ENCODE data around the gene SPEN.

Gene SPEN

DNA sequence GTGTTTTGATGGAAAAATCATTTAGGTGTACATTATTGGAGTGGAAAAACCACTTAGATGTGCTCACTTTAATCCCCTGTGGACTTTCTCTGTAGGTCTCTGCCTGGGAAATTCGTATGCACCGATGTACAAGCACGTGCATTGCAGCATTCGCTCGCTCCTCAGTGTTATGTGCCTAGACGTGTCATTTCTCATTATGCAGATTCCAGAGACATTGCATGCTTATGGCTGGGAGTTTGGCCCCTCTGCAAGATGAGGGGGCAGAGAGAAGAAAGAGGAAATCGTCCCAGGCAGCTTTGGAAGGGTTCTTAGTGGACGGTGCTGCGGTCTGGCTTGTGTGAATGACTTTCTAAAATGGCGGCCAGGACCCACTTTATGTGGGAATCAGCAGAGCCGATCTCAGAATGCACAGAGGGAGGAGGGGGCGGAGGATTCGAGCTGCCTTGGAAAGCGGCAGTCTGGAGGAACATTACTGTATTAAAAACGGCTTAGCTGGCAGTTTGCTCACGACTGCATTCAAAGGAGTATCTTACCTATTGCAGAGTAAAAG lies 2.3 kb downstream of the SPEN start:
- Histone ChIP-seq H3K4me1 (ENCODE audit: control insufficient read depth in 1 of 2, insufficient read depth in 2 of 2, low read length in 2 of 2) (peaks cover 6 to 32% of the 10 kb centered on the region in 2 donors), H3K27me3 (ENCODE audit: low read depth, low read length) (no peaks in the 10 kb centered on the region), H3K27ac (ENCODE audit: low read length) (peak overlapping the region; percentile 98), H3K4me3 (ENCODE audit: low read depth in 1 of 2, low read length in 2 of 2) (peak overlapping the region; percentile 77 to 98), H3K9me3 (ENCODE audit: control insufficient read depth in 1 of 2, low read length in 2 of 2) (no peaks in the 10 kb centered on the region), H3K36me3 (ENCODE audit: control insufficient read depth in 1 of 2, insufficient read depth in 2 of 2, low read length in 2 of 2) (no peaks in the 10 kb centered on the region)

DNA sequence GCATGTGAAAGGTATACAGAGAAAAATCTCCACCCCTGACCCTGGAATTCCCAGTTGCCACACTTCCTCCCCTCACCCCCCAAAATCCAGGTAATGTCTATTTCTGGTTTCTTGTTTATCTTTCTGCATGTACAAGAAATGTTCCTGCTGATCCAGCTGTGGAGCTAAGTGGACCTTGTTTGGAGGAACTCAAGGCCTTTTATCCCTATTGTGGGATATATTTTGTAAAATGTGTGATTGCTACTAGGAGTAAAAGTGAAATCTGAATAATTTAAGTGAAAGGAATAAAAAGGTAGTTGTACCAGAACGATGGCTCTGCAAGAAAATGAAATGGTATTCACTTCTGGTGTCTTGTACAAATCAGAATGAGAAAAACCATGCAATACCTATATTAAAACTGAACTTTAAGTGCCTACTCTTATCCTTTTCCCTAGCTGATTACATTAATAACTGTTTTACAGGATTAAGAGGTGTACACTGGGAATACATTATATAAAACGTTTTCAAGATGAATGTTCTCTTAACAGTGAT lies 3.0 kb downstream of the SPEN start:
- peaks cover 6 to 25% of the 10 kb centered on the region in 2 donors for H3K4me1 ChIP-seq (ENCODE audit: control insufficient read depth in 1 of 2, insufficient read depth in 2 of 2, low read length in 2 of 2)
- no peaks in the 10 kb centered on the region for H3K36me3 ChIP-seq (ENCODE audit: control insufficient read depth in 1 of 2, insufficient read depth in 2 of 2, low read length in 2 of 2)
- no peaks in the 10 kb centered on the region for H3K27me3 ChIP-seq (ENCODE audit: low read depth, low read length)
- H3K9me3 ChIP-seq (ENCODE audit: control insufficient read depth in 1 of 2, low read length in 2 of 2), result no peaks in the 10 kb centered on the region
- peak overlapping the region; percentile 98 for H3K27ac ChIP-seq (ENCODE audit: low read length)
- H3K4me3 ChIP-seq (ENCODE audit: low read depth in 1 of 2, low read length in 2 of 2), result peak overlapping the region; percentile 77 to 98

DNA sequence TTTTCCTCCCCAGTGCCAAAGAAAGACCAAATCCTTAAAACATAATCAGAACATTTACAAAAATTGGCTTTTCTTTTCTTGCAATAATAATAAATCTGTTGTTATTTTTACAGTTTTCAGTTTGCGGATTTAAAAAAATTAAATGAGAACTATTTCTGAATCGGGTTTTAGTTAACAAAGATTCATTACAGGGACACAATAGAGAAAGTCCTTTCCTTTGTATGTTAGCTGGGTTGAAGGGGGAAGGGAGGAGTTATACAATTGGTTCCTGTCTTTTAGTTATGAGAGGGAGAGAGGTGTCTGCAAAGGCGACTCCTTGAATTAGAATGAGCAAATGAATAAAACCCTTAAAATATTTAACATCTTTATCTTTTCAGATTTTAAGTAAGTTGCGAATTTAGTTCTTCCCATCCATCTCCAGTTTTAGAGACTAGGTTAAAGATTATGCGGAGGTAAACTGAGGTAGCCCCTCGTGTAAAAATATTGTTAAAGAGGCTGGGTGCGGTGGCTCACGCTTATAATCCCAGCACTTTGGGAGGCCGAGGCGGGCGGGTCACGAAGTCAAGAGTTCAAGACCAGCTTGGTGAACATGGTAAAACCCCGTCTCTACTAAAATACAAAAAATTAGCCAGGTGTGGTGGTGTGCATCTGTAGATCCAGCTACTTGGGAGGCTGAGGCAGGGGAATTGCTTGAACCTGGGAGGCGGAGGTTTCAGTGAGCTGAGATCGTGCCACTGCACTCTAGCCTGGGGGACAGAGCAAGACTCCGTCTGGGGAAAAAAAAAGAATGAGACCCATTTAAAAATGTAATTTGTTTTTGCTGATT lies 3.9 kb downstream of the SPEN start:
- Histone ChIP-seq H3K27me3 (ENCODE audit: low read depth, low read length) (no peaks in the 10 kb centered on the region), H3K4me3 (ENCODE audit: low read depth in 1 of 2, low read length in 2 of 2) (no peak overlapping the region), H3K9me3 (ENCODE audit: control insufficient read depth in 1 of 2, low read length in 2 of 2) (no peaks in the 10 kb centered on the region), H3K36me3 (ENCODE audit: control insufficient read depth in 1 of 2, insufficient read depth in 2 of 2, low read length in 2 of 2) (no peaks in the 10 kb centered on the region), H3K27ac (ENCODE audit: low read length) (no peak overlapping the region), H3K4me1 (ENCODE audit: control insufficient read depth in 1 of 2, insufficient read depth in 2 of 2, low read length in 2 of 2) (peaks cover 6 to 22% of the 10 kb centered on the region in 2 donors)

DNA sequence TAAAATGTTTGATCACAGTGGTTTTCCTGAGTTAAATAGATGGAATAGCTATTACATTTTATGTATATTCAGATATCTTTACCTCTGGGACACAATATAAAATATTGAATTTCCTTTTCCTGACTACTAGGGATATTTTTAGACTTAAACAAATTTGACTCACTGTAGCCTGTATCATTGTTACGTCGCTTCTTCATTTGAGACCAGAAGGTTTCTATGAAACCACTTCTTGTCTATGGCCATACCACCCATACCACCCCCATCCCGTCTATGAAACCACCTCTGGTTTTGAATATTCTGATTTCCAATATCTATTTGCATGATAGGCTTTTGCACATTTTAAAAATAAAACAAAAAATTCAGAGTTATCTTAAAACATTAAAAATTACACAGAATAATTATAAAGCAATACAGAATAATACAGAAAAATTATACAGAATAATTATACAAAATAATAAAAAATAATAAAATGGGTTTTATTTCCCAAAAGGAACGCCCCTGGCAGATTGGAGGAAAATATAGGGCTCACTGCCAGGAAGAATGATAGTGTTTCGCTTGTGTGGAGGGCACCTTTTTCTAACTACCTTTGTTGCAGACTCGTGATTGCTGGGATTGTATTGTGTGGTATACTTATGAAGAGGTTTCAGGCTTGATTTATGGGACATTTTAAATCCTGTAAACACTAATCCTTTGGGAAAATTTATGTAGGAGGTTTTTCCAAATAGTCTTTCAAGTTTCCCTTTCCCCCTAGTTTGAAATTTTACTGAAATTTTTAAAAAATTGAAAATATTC lies 4.7 kb downstream of the SPEN start:
- Histone ChIP-seq H3K4me3 (ENCODE audit: low read depth in 1 of 2, low read length in 2 of 2) (no peak overlapping the region), H3K4me1 (ENCODE audit: control insufficient read depth in 1 of 2, insufficient read depth in 2 of 2, low read length in 2 of 2) (peaks cover 6 to 18% of the 10 kb centered on the region in 2 donors), H3K27ac (ENCODE audit: low read length) (no peak overlapping the region), H3K27me3 (ENCODE audit: low read depth, low read length) (no peaks in the 10 kb centered on the region), H3K9me3 (ENCODE audit: control insufficient read depth in 1 of 2, low read length in 2 of 2) (no peaks in the 10 kb centered on the region), H3K36me3 (ENCODE audit: control insufficient read depth in 1 of 2, insufficient read depth in 2 of 2, low read length in 2 of 2) (no peaks in the 10 kb centered on the region)

DNA sequence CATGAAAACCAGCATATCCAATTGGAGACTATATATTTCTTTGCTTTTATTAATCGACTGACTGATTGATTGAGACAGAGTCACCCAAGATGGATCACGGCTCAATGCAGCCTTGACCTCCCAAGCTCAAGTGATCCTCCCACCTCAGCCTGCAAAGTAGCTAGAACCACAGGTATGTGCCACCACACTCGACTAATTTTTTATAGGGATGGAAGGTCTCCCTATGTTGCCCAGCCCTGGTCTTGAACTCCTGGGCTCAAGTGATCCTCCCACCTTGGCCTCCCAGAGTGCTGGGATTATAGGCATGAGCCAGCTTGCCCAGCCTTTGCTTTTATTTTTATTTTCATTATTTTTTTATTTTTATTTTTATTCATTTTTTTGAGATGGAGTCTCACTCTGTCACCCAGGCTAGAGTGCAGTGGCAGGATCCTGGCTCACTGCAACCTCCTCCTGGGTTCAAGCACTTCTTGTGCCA lies 5.4 kb downstream of the SPEN start:
- Histone ChIP-seq H3K27me3 (ENCODE audit: low read depth, low read length) (no peaks in the 10 kb centered on the region), H3K4me1 (ENCODE audit: control insufficient read depth in 1 of 2, insufficient read depth in 2 of 2, low read length in 2 of 2) (peaks cover 6 to 18% of the 10 kb centered on the region in 2 donors), H3K36me3 (ENCODE audit: control insufficient read depth in 1 of 2, insufficient read depth in 2 of 2, low read length in 2 of 2) (no peaks in the 10 kb centered on the region), H3K27ac (ENCODE audit: low read length) (no peak overlapping the region), H3K9me3 (ENCODE audit: control insufficient read depth in 1 of 2, low read length in 2 of 2) (no peaks in the 10 kb centered on the region), H3K4me3 (ENCODE audit: low read depth in 1 of 2, low read length in 2 of 2) (no peak overlapping the region)

DNA sequence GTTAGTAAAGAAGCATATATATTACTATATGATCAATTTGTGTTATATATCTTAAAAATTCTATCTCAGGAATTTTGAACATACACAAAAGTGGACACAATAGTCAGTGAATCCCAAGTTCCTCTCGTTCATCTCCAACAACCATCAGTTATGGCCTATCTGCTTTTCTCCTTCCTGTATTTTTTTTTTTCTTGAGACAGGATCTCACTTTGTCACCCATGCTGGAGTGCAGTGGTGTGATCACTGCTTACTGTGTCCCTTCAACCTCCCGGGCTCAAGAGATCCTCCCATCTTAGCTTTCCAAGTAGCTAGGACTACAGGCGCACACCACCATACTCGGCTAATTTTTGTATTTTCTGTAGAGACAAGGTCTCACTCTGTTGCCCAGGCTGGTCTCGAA lies 9.4 kb downstream of the SPEN start:
- no peak overlapping the region for H3K4me3 ChIP-seq (ENCODE audit: low read depth in 1 of 2, low read length in 2 of 2)
- peaks cover 0 to 4% of the 10 kb centered on the region in 2 donors for H3K4me1 ChIP-seq (ENCODE audit: control insufficient read depth in 1 of 2, insufficient read depth in 2 of 2, low read length in 2 of 2)
- no peaks in the 10 kb centered on the region for H3K9me3 ChIP-seq (ENCODE audit: control insufficient read depth in 1 of 2, low read length in 2 of 2)
- H3K27ac ChIP-seq (ENCODE audit: low read length), result no peak overlapping the region
- no peaks in the 10 kb centered on the region for H3K36me3 ChIP-seq (ENCODE audit: control insufficient read depth in 1 of 2, insufficient read depth in 2 of 2, low read length in 2 of 2)
- H3K27me3 ChIP-seq (ENCODE audit: low read depth, low read length), result no peaks in the 10 kb centered on the region

DNA sequence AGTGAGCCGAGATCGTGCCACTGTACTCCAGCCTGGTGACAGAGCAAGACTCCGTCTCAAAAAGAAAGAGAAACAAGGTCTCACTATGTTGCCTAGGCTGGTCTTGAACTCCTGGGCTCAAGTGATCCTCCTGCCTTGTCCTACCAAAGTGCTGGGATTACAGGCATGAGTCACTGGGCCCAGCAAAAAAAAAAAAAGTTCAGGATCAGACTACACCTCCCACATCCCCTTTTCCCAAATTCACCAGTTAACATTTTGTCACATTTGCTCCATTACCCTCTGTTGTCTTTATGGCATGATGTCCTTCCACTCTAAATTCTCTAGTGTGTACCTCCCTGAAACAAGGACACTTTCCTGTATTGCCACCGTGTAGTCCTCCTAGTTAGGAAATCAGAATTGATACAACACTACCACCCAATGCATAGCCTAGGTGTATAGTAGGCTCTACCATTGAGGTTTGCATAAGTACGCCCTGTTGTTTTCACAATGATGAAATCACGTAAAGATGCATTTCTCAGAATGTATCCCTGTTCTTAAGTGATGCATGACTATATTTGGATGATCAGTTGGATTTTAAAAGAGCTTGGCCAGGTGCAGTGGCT lies 10.7 kb downstream of the SPEN start:
- no peaks in the 10 kb centered on the region for H3K27me3 ChIP-seq (ENCODE audit: low read depth, low read length)
- peaks cover 0 to 7% of the 10 kb centered on the region in 2 donors for H3K4me1 ChIP-seq (ENCODE audit: control insufficient read depth in 1 of 2, insufficient read depth in 2 of 2, low read length in 2 of 2)
- H3K27ac ChIP-seq (ENCODE audit: low read length), result no peak overlapping the region
- no peaks in the 10 kb centered on the region for H3K9me3 ChIP-seq (ENCODE audit: control insufficient read depth in 1 of 2, low read length in 2 of 2)
- H3K4me3 ChIP-seq (ENCODE audit: low read depth in 1 of 2, low read length in 2 of 2), result no peak overlapping the region
- no peaks in the 10 kb centered on the region for H3K36me3 ChIP-seq (ENCODE audit: control insufficient read depth in 1 of 2, insufficient read depth in 2 of 2, low read length in 2 of 2)

DNA sequence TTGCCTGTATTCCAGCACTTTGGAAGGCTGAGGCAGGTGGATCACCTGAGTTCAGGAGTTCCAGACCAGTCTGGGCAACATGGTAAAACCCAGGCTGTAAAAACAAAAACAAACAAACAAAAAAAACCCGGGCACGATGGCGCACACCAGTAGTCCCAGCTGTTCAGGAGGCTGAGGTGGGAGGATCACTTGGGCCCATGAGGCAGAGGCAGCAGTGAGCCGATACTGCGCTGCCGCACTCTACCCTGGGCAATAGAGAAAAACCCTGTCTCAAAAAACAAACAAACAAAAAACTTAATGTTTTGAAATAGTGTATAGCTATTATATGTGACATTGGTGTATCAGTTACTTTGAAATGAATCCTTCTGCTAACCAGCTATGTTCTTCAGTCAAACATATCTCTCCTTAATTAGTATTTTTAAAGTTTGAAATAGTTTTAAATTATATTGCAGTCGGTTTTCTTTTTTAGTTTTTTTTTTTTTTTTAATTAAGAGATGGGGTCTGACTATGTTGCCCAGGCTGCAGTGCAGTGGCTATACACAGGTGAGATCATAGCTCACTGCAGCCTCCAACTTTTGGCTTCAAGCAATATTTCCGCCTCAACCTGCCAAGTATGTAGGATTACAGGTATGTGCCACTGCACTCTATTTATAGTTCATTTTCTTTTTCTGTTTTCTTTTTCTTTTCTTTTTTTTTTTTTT lies 11.3 kb downstream of the SPEN start:
- Histone ChIP-seq H3K4me1 (ENCODE audit: control insufficient read depth in 1 of 2, insufficient read depth in 2 of 2, low read length in 2 of 2) (peaks cover 0 to 7% of the 10 kb centered on the region in 2 donors), H3K9me3 (ENCODE audit: control insufficient read depth in 1 of 2, low read length in 2 of 2) (no peaks in the 10 kb centered on the region), H3K4me3 (ENCODE audit: low read depth in 1 of 2, low read length in 2 of 2) (no peak overlapping the region), H3K36me3 (ENCODE audit: control insufficient read depth in 1 of 2, insufficient read depth in 2 of 2, low read length in 2 of 2) (no peaks in the 10 kb centered on the region), H3K27me3 (ENCODE audit: low read depth, low read length) (no peaks in the 10 kb centered on the region), H3K27ac (ENCODE audit: low read length) (no peak overlapping the region)

DNA sequence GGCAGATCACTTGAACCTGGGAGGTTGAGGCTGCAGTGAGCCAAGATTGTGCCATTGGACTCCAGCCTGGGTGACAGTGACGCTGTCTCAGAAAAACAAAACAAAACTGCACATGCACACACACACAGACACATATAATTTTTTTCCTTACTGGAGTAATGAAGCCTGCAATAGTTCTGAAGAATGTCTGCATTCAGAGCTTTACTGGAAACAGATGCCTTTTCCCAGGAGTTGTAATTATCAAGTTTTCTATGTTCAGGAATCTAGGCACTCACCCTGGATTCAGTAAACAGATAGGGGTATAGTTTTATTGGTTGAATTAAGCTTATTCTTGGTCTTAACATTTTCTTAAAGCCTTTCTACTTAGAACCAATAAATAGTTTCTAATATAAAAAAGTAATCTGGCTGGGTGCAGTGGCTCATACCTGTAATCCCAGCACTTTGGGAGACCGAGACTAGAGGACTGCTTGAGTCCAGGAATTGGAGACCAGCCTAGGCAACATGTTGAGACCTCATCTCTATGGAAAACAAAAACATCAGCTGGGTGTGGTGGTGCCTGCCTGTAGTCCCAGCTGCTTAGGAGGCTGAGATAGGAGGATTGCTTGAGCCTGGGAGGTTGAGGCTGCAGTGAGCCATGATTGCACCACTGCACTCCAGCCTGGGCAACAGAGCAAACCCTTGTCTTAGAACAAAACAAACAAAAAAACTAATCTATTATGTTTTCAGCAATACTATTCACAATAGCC lies 15.8 kb downstream of the SPEN start:
- no peaks in the 10 kb centered on the region for H3K27me3 ChIP-seq (ENCODE audit: low read depth, low read length)
- no peak overlapping the region for H3K27ac ChIP-seq (ENCODE audit: low read length)
- H3K4me3 ChIP-seq (ENCODE audit: low read depth in 1 of 2, low read length in 2 of 2), result no peak overlapping the region
- H3K36me3 ChIP-seq (ENCODE audit: control insufficient read depth in 1 of 2, insufficient read depth in 2 of 2, low read length in 2 of 2), result no peaks in the 10 kb centered on the region
- H3K9me3 ChIP-seq (ENCODE audit: control insufficient read depth in 1 of 2, low read length in 2 of 2), result no peaks in the 10 kb centered on the region
- H3K4me1 ChIP-seq (ENCODE audit: control insufficient read depth in 1 of 2, insufficient read depth in 2 of 2, low read length in 2 of 2), result peaks cover 0 to 7% of the 10 kb centered on the region in 2 donors

DNA sequence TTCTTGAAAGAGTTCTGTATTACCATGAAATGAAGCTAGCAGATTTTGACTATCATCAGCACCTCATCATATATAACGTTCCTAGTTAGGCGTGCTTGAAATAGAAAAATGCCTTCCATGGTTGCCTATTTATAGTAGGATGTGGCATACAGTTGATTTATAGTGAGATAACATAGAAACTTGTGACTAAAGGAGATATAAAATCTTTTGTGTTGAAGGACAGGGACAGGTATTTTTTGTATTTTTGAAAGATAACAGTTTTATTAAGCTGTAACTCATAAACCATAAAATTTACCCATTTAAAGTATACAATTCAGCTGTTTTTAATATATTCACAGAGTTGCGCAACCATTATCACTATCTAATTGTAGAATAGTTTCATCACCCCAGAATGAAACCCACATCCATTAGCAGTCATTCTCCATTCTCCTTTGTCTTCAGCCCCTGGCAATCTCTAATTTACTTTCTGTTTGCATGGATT lies 19.3 kb downstream of the SPEN start:
- no peaks in the 10 kb centered on the region for H3K36me3 ChIP-seq (ENCODE audit: control insufficient read depth in 1 of 2, insufficient read depth in 2 of 2, low read length in 2 of 2)
- no peak overlapping the region for H3K4me3 ChIP-seq (ENCODE audit: low read depth in 1 of 2, low read length in 2 of 2)
- H3K9me3 ChIP-seq (ENCODE audit: control insufficient read depth in 1 of 2, low read length in 2 of 2), result no peaks in the 10 kb centered on the region
- H3K27ac ChIP-seq (ENCODE audit: low read length), result no peak overlapping the region
- H3K4me1 ChIP-seq (ENCODE audit: control insufficient read depth in 1 of 2, insufficient read depth in 2 of 2, low read length in 2 of 2), result peaks cover 0 to 7% of the 10 kb centered on the region in 2 donors
- no peaks in the 10 kb centered on the region for H3K27me3 ChIP-seq (ENCODE audit: low read depth, low read length)
